Measurements from ENCODE around the gene RPLP1. TPM values are rescaled to one million over a fixed set of nuclear protein-coding genes. Genes with fewer than 3 reads are reported as not detected.

RPLP1 gene
- total and polyA plus RNA-seq, 3 experiments from 2014 or later, result 2,084 to 2,332 (median 2,216) TPM

- Histone ChIP-seq H3K36me3 (ENCODE audit: insufficient read depth, low read length) (no peaks in the 10 kb centered on the region), H3K9me3 (ENCODE audit: low read length) (no peaks in the 10 kb centered on the region), H3K4me3 (ENCODE audit: low read length) (no peak overlapping the region), H3K27ac (ENCODE audit: low read depth, low read length) (no peak overlapping the region), H3K27me3 (ENCODE audit: insufficient read depth, low read length, poor library complexity, severe bottlenecking) (no peaks in the 10 kb centered on the region), H3K4me1 (ENCODE audit: insufficient read depth, low read length) (no peaks in the 10 kb centered on the region)
- Mint-ChIP-seq H3K9me3 (peaks cover 0 to 7% (median 4%) of the 10 kb centered on the region in 5 donors), H3K4me1 (no peaks in the 10 kb centered on the region), H3K4me3 (no peak overlapping the region), H3K27ac (no peak overlapping the region), H3K36me3 (peaks cover 0 to 4% (median 0%) of the 10 kb centered on the region in 3 donors), H3K27me3 (peaks cover 8 to 11% of the 10 kb centered on the region in 2 donors)
- CTCF ChIA-PET, result interaction anchor here (0.9 to 6.5 kb wide), 3 partner anchors 14 to 986 kb away, joined by 3 to 48 read pairs (median 3); no protein-coding TSS in a partner anchor
- no peak for DNase-seq
- POLR2A ChIA-PET, result no interaction called here
Measured at GRCh38 chr15:69479971-69480370, 27.4 kb downstream of the RPLP1 start.

- DNase-seq, result no peak
- ChIA-PET CTCF (no interaction called here), POLR2A (no interaction called here)
- no peaks in the 10 kb centered on the region for H3K4me1 ChIP-seq (ENCODE audit: insufficient read depth, low read length)
- Mint-ChIP-seq H3K36me3 (peaks cover 0 to 9% (median 0%) of the 10 kb centered on the region in 3 donors), H3K4me1 (no peaks in the 10 kb centered on the region), H3K4me3 (no peak overlapping the region), H3K27me3 (peaks cover 8 to 9% of the 10 kb centered on the region in 2 donors), H3K27ac (no peak overlapping the region), H3K9me3 (peaks cover 2 to 8% (median 7%) of the 10 kb centered on the region in 5 donors)
- no peaks in the 10 kb centered on the region for H3K9me3 ChIP-seq (ENCODE audit: low read length)
- H3K36me3 ChIP-seq (ENCODE audit: insufficient read depth, low read length), result no peaks in the 10 kb centered on the region
- H3K27me3 ChIP-seq (ENCODE audit: insufficient read depth, low read length, poor library complexity, severe bottlenecking), result no peaks in the 10 kb centered on the region
- H3K27ac ChIP-seq (ENCODE audit: low read depth, low read length), result no peak overlapping the region
- H3K4me3 ChIP-seq (ENCODE audit: low read length), result no peak overlapping the region
Measured at GRCh38 chr15:69480932-69481331, 28.3 kb downstream of the RPLP1 start.

DNA sequence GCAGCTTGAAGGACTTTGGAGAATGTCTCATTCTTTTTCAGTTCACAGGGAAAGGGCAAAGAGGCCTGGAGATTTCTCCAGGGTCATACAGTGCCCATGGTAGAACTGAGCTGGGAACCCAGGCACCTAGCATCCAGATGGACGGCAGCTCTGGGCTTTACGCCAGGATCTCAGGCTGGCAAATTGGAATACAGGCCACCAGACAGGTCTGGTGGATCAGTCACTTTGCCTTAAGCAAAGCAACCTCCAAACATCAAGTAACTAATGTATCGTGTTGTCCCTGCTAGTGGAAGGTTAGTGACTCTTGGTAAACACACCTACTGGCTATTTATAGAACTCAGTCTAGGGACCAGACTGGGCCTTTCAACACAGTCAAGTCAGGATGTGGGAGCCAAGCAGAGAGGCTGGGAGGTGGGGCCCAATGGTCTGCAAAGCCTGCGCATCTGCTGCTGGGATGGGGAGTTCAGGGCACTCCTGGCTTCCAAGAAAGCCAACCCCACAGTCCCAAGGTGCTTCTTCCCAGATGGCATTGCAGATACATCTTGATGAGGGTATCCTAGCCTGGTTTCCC is 30.2 kb downstream of the RPLP1 start:
- ChIA-PET POLR2A (no interaction called here), CTCF (no interaction called here)
- no peak for DNase-seq
- peaks cover 0 to 11% (median 0%) of the 10 kb centered on the region in 3 donors for H3K36me3 Mint-ChIP-seq
- Histone ChIP-seq H3K36me3 (ENCODE audit: insufficient read depth, low read length) (no peaks in the 10 kb centered on the region), H3K9me3 (ENCODE audit: low read length) (no peaks in the 10 kb centered on the region), H3K27ac (ENCODE audit: low read depth, low read length) (no peak overlapping the region), H3K27me3 (ENCODE audit: insufficient read depth, low read length, poor library complexity, severe bottlenecking) (no peaks in the 10 kb centered on the region), H3K4me1 (ENCODE audit: insufficient read depth, low read length) (no peaks in the 10 kb centered on the region), H3K4me3 (ENCODE audit: low read length) (no peak overlapping the region)
- peak overlapping the region in 1 of 8 donors; percentile 14 for H3K27ac Mint-ChIP-seq
- no peak overlapping the region for H3K4me3 Mint-ChIP-seq
- H3K9me3 Mint-ChIP-seq, result peaks cover 2 to 8% (median 7%) of the 10 kb centered on the region in 5 donors
- H3K27me3 Mint-ChIP-seq, result peaks cover 4 to 9% of the 10 kb centered on the region in 2 donors
- H3K4me1 Mint-ChIP-seq, result no peaks in the 10 kb centered on the region

- H3K36me3 ChIP-seq (ENCODE audit: insufficient read depth, low read length), result no peaks in the 10 kb centered on the region
- H3K27ac Mint-ChIP-seq, result peak overlapping the region in 1 of 8 donors; percentile 25
- H3K4me3 Mint-ChIP-seq, result no peak overlapping the region
Measured at GRCh38 chr15:69484837-69485236, 32.2 kb downstream of the RPLP1 start.

GRCh38 chr15:69486481-69487110 is 34.0 kb downstream of the RPLP1 start:
- H3K4me1 Mint-ChIP-seq, result no peaks in the 10 kb centered on the region
- H3K36me3 Mint-ChIP-seq, result peaks cover 0 to 12% (median 3%) of the 10 kb centered on the region in 3 donors
- peaks cover 5 to 6% of the 10 kb centered on the region in 2 donors for H3K27me3 Mint-ChIP-seq
- Histone ChIP-seq H3K27ac (ENCODE audit: low read depth, low read length) (no peak overlapping the region), H3K36me3 (ENCODE audit: insufficient read depth, low read length) (no peaks in the 10 kb centered on the region), H3K27me3 (ENCODE audit: insufficient read depth, low read length, poor library complexity, severe bottlenecking) (no peaks in the 10 kb centered on the region), H3K4me3 (ENCODE audit: low read length) (no peak overlapping the region), H3K4me1 (ENCODE audit: insufficient read depth, low read length) (no peaks in the 10 kb centered on the region), H3K9me3 (ENCODE audit: low read length) (no peaks in the 10 kb centered on the region)
- no peak overlapping the region for H3K4me3 Mint-ChIP-seq
- CTCF ChIA-PET, result interaction anchor here (1.9 to 3.4 kb wide), 2 partner anchors 10 to 24 kb away, joined by 4 to 14 read pairs; no protein-coding TSS in a partner anchor
- no peak for DNase-seq
- no peak overlapping the region for H3K27ac Mint-ChIP-seq
- POLR2A ChIA-PET, result interaction anchor here (0.6 kb wide), 1 partner anchor 1855 kb away, joined by 5 read pairs; no protein-coding TSS in a partner anchor
- peaks cover 0 to 3% (median 2%) of the 10 kb centered on the region in 5 donors for H3K9me3 Mint-ChIP-seq

More at GRCh38 chr15:69484837-69485236, 32.2 kb downstream of the RPLP1 start:
- Mint-ChIP-seq H3K36me3 (peaks cover 0 to 7% (median 0%) of the 10 kb centered on the region in 3 donors), H3K4me1 (no peaks in the 10 kb centered on the region), H3K27me3 (peaks cover 0 to 2% of the 10 kb centered on the region in 2 donors), H3K9me3 (peaks cover 0 to 4% (median 2%) of the 10 kb centered on the region in 5 donors)
- Histone ChIP-seq H3K4me3 (ENCODE audit: low read length) (no peak overlapping the region), H3K27ac (ENCODE audit: low read depth, low read length) (no peak overlapping the region), H3K27me3 (ENCODE audit: insufficient read depth, low read length, poor library complexity, severe bottlenecking) (no peaks in the 10 kb centered on the region), H3K9me3 (ENCODE audit: low read length) (no peaks in the 10 kb centered on the region), H3K4me1 (ENCODE audit: insufficient read depth, low read length) (no peaks in the 10 kb centered on the region)
- CTCF ChIA-PET, result interaction anchor here (3.4 kb wide), 1 partner anchor 8 kb away, joined by 14 read pairs; no protein-coding TSS in a partner anchor
- DNase-seq, result no peak
- POLR2A ChIA-PET, result no interaction called here

DNA sequence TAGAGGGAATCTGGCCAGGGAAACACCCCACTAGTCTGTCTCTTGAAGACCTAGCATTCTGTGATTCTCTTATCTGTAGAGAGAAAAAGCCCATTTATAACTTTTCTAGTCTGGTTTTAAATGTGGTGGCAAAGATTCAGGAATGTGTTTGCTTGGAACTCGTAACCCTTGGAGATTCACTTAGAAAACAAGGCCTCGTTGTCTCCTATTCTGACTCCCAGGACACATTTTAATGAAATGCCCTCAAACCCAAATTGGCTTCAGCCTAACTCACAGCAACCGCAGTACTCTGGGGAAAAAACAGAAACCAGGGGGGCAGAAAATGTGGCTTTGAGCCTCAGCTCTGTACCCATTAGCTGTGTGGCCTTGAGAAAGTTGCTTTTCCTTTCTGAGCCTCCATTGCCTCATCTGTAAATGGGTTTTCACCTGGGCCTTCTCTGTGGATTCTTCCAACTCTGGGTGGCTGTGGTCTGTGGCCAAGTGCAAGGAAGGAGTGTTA is 36.5 kb downstream of the RPLP1 start:
- H3K27ac Mint-ChIP-seq, result no peak overlapping the region
- POLR2A ChIA-PET, result no interaction called here
- H3K27ac ChIP-seq (ENCODE audit: low read depth, low read length), result no peak overlapping the region

DNA sequence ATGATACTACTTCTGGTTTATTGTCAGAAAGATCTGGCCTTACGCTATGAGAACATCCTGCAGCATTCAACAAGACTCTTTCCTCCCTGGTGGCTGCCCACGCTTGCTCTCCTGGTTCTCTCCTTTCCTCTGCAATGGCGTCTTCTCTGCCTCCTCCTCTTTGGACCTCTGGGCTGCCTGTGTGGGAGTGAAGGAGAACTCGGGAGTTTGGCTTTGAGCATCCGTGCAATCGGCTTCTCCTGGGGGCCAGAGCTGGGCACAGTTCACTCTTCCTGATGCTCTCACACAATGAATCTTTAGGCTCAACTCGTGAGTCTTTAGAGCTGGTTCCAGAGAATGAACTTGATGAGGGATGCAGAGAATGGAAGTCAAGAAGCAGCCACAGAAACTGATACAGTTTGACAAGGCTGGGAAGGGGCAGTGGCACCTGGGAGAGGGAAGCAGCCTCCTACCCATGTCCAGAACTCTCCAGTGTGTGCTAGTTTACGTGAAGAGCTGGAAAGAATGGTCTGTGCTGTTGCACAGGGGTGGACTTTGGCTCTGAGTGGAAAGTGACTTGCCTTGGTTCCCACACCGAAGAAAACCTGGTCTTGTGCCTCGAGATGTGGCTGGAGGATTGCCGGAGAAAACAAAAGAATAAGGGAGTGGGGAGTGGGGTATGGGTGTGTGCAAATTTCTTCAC is 37.9 kb downstream of the RPLP1 start:
- POLR2A ChIA-PET, result no interaction called here

More for the DNA sequence above, 36.5 kb downstream of the RPLP1 start:
- peaks cover 5 to 6% of the 10 kb centered on the region in 2 donors for H3K27me3 Mint-ChIP-seq
- no peaks in the 10 kb centered on the region for H3K4me1 Mint-ChIP-seq
- peaks cover 0 to 6% (median 2%) of the 10 kb centered on the region in 5 donors for H3K9me3 Mint-ChIP-seq
- Histone ChIP-seq H3K4me3 (ENCODE audit: low read length) (no peak overlapping the region), H3K36me3 (ENCODE audit: insufficient read depth, low read length) (no peaks in the 10 kb centered on the region), H3K27me3 (ENCODE audit: insufficient read depth, low read length, poor library complexity, severe bottlenecking) (no peaks in the 10 kb centered on the region), H3K4me1 (ENCODE audit: insufficient read depth, low read length) (no peaks in the 10 kb centered on the region), H3K9me3 (ENCODE audit: low read length) (no peaks in the 10 kb centered on the region)
- peaks cover 0 to 15% (median 3%) of the 10 kb centered on the region in 3 donors for H3K36me3 Mint-ChIP-seq
- CTCF ChIA-PET, result no interaction called here
- H3K4me3 Mint-ChIP-seq, result no peak overlapping the region
- no peak for DNase-seq

More for the DNA sequence above, 37.9 kb downstream of the RPLP1 start:
- Mint-ChIP-seq H3K9me3 (peaks cover 0 to 6% (median 2%) of the 10 kb centered on the region in 5 donors), H3K27me3 (peaks cover 5 to 6% of the 10 kb centered on the region in 2 donors), H3K4me1 (no peaks in the 10 kb centered on the region), H3K27ac (no peak overlapping the region), H3K4me3 (no peak overlapping the region), H3K36me3 (peaks cover 0 to 12% (median 3%) of the 10 kb centered on the region in 3 donors)
- DNase-seq, result no peak
- CTCF ChIA-PET, result interaction anchor here (1.0 kb wide), 1 partner anchor 12 kb away, joined by 3 read pairs; no protein-coding TSS in a partner anchor
- H3K27ac ChIP-seq (ENCODE audit: low read depth, low read length), result no peak overlapping the region
- H3K9me3 ChIP-seq (ENCODE audit: low read length), result no peaks in the 10 kb centered on the region
- no peaks in the 10 kb centered on the region for H3K36me3 ChIP-seq (ENCODE audit: insufficient read depth, low read length)
- no peak overlapping the region for H3K4me3 ChIP-seq (ENCODE audit: low read length)
- no peaks in the 10 kb centered on the region for H3K27me3 ChIP-seq (ENCODE audit: insufficient read depth, low read length, poor library complexity, severe bottlenecking)
- no peaks in the 10 kb centered on the region for H3K4me1 ChIP-seq (ENCODE audit: insufficient read depth, low read length)

Data from CD8-positive, alpha-beta memory T cell (primary cell).